ENCODE data around the gene LRRC43.

LRRC43 gene

DNA sequence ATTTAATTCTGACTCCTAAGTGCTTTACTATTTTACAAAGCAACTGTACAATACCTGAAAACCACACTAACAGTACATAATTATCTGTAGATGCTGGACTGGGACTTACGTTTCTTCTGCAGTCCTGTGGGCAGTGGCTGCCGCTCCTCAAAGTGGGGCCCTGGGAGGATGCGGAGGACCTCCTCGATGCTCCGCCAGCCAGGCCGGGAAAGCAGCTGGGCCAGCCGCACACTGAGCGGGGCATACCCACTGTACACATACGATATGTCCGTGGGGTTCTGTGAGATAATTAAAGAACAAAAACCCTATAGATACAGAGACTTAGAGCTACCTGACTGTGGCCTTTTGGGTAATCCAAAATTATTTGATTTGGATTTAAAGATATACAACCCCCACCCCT, 49.8 kb downstream of the LRRC43 start:
- TF ChIP-seq EGR1 (IDR thresholded peaks at IDR 0.05) (no peak), TEAD4 (IDR thresholded peaks at IDR 0.05) (no peak), CREB1 (IDR thresholded peaks at IDR 0.05; ENCODE audit: low read depth) (no peak), TCF12 (IDR thresholded peaks at IDR 0.05; ENCODE audit: low read depth) (no peak), RAD21 (IDR thresholded peaks at IDR 0.05; ENCODE audit: low read depth) (no peak), TAF1 (IDR thresholded peaks at IDR 0.05; ENCODE audit: low read depth) (no peak), CEBPB (IDR thresholded peaks at IDR 0.05) (no peak), NFIC (IDR thresholded peaks at IDR 0.05) (no peak), EP300 (IDR thresholded peaks at IDR 0.05; ENCODE audit: borderline replicate concordance) (no peak), ZBTB7A (IDR thresholded peaks at IDR 0.05; ENCODE audit: low read depth) (no peak), YY1 (IDR thresholded peaks at IDR 0.05; ENCODE audit: low read depth) (no peak), FOXM1 (IDR thresholded peaks at IDR 0.05; ENCODE audit: borderline replicate concordance, low read depth) (no peak)
- TF ChIP-seq, protein P1, sequence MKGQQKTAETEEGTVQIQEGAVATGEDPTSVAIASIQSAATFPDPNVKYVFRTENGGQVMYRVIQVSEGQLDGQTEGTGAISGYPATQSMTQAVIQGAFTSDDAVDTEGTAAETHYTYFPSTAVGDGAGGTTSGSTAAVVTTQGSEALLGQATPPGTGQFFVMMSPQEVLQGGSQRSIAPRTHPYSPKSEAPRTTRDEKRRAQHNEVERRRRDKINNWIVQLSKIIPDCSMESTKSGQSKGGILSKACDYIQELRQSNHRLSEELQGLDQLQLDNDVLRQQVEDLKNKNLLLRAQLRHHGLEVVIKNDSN (IDR thresholded peaks at IDR 0.05), result no peak
- TF ChIP-seq, protein P2, sequence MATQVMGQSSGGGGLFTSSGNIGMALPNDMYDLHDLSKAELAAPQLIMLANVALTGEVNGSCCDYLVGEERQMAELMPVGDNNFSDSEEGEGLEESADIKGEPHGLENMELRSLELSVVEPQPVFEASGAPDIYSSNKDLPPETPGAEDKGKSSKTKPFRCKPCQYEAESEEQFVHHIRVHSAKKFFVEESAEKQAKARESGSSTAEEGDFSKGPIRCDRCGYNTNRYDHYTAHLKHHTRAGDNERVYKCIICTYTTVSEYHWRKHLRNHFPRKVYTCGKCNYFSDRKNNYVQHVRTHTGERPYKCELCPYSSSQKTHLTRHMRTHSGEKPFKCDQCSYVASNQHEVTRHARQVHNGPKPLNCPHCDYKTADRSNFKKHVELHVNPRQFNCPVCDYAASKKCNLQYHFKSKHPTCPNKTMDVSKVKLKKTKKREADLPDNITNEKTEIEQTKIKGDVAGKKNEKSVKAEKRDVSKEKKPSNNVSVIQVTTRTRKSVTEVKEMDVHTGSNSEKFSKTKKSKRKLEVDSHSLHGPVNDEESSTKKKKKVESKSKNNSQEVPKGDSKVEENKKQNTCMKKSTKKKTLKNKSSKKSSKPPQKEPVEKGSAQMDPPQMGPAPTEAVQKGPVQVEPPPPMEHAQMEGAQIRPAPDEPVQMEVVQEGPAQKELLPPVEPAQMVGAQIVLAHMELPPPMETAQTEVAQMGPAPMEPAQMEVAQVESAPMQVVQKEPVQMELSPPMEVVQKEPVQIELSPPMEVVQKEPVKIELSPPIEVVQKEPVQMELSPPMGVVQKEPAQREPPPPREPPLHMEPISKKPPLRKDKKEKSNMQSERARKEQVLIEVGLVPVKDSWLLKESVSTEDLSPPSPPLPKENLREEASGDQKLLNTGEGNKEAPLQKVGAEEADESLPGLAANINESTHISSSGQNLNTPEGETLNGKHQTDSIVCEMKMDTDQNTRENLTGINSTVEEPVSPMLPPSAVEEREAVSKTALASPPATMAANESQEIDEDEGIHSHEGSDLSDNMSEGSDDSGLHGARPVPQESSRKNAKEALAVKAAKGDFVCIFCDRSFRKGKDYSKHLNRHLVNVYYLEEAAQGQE (IDR thresholded peaks at IDR 0.05; ENCODE audit: low read depth), result no peak
- TF ChIP-seq, protein P3, sequence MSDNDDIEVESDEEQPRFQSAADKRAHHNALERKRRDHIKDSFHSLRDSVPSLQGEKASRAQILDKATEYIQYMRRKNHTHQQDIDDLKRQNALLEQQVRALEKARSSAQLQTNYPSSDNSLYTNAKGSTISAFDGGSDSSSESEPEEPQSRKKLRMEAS (IDR thresholded peaks at IDR 0.05), result no peak

DNA sequence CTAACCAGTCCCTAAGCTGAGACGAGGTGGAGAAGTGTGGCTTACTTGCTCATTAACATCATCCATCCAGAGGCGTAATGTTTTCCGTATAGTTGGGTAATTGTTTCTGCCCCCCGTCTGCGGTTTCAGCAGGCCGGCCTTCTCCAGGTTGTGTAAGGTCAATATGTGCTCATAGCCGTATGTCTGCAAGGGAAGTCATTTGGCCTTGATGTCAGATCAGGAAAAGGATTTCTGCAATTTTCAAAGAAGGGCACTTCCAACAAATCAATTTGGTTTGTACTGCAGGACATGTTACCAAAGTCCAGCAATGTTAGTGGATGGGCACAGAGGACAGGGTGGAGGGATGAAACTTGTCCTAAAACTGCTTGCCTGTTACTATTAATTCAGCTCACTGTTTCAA, 52.8 kb downstream of the LRRC43 start:
- TF ChIP-seq EGR1 (IDR thresholded peaks at IDR 0.05), result no peak

DNA sequence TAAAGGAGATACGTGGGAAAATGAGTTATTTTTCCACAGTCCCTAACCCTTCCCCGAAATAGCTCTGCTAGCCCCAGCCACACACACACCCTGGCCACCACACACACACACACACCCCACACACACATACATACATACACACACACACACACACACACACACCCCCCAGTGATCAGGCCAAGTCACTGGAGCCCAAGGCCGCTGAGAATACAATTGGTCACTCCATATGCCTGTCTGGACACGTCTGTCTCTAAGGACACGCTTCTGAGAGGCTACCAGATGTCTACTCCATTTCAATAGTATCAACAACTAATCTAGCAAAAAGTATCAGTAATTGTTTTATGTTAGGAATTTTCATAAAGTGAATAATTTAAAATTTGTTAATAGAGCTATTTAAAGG, 55.9 kb downstream of the LRRC43 start:
- TF ChIP-seq NFIC (IDR thresholded peaks at IDR 0.05) (no peak), ZBTB7A (IDR thresholded peaks at IDR 0.05; ENCODE audit: low read depth) (no peak), EP300 (IDR thresholded peaks at IDR 0.05; ENCODE audit: borderline replicate concordance) (no peak), EGR1 (IDR thresholded peaks at IDR 0.05) (no peak), TEAD4 (IDR thresholded peaks at IDR 0.05) (no peak), FOXM1 (IDR thresholded peaks at IDR 0.05; ENCODE audit: borderline replicate concordance, low read depth) (no peak)
- TF ChIP-seq, protein P1 (IDR thresholded peaks at IDR 0.05), result no peak
- TF ChIP-seq, protein P2 (IDR thresholded peaks at IDR 0.05; ENCODE audit: low read depth), result no peak
- TF ChIP-seq, protein P3 (IDR thresholded peaks at IDR 0.05), result no peak

DNA sequence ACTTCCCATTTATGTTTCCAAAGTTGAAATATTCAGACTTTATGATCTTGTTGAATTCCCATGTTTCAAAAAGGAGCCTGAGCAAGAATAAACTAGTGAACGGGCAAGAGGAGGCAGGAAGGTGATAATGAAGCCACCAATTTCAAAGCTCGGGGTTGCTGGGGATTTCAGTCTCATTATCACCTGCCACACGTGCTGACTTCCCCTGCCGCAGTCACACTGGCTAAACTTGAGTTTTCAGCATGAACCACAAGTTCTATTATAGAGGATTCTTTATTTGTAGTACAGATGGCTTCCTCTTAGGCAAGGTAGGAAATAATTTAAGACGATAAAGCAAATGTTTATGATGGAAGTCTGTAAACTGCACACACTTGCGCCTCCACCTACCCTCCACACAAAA, 61.0 kb downstream of the LRRC43 start:
- TF ChIP-seq, protein P2 (IDR thresholded peaks at IDR 0.05; ENCODE audit: low read depth), result no peak
- no peak for TF ChIP-seq EGR1 (IDR thresholded peaks at IDR 0.05)
- TF ChIP-seq FOXM1 (IDR thresholded peaks at IDR 0.05; ENCODE audit: borderline replicate concordance, low read depth), result no peak
- TF ChIP-seq RAD21 (IDR thresholded peaks at IDR 0.05; ENCODE audit: low read depth), result no peak
- no peak for TF ChIP-seq TEAD4 (IDR thresholded peaks at IDR 0.05)
- TF ChIP-seq TCF12 (IDR thresholded peaks at IDR 0.05; ENCODE audit: low read depth), result no peak
- TF ChIP-seq EP300 (IDR thresholded peaks at IDR 0.05; ENCODE audit: borderline replicate concordance), result no peak
- no peak for TF ChIP-seq CEBPB (IDR thresholded peaks at IDR 0.05)
- TF ChIP-seq, protein P1 (IDR thresholded peaks at IDR 0.05), result no peak
- no peak for TF ChIP-seq TAF1 (IDR thresholded peaks at IDR 0.05; ENCODE audit: low read depth)
- TF ChIP-seq, protein P3 (IDR thresholded peaks at IDR 0.05), result no peak
- TF ChIP-seq CREB1 (IDR thresholded peaks at IDR 0.05; ENCODE audit: low read depth), result no peak
- TF ChIP-seq ZBTB7A (IDR thresholded peaks at IDR 0.05; ENCODE audit: low read depth), result no peak
- TF ChIP-seq NFIC (IDR thresholded peaks at IDR 0.05), result no peak

Measured in Ishikawa (cell line).